ENCODE measurements around the gene DAPK2.

DAPK2 gene

GRCh38 chr15:63985221-63986184 is 60.8 kb downstream of the DAPK2 start:
- no peak for ATAC-seq
- TF ChIP-seq ARNTL (CRISPR knock-in tag; IDR thresholded peaks at IDR 0.05; ENCODE audit: borderline replicate concordance, low read depth), result no peak

GRCh38 chr15:63984331-63984730 is 62.0 kb downstream of the DAPK2 start:
- no peak for TF ChIP-seq ZNF565 (CRISPR knock-in tag; conservative IDR thresholded peaks at IDR 0.05; ENCODE audit: low read depth)
- TF ChIP-seq ARNTL (CRISPR knock-in tag; IDR thresholded peaks at IDR 0.05; ENCODE audit: borderline replicate concordance, low read depth), result no peak
- TF ChIP-seq, protein P1, sequence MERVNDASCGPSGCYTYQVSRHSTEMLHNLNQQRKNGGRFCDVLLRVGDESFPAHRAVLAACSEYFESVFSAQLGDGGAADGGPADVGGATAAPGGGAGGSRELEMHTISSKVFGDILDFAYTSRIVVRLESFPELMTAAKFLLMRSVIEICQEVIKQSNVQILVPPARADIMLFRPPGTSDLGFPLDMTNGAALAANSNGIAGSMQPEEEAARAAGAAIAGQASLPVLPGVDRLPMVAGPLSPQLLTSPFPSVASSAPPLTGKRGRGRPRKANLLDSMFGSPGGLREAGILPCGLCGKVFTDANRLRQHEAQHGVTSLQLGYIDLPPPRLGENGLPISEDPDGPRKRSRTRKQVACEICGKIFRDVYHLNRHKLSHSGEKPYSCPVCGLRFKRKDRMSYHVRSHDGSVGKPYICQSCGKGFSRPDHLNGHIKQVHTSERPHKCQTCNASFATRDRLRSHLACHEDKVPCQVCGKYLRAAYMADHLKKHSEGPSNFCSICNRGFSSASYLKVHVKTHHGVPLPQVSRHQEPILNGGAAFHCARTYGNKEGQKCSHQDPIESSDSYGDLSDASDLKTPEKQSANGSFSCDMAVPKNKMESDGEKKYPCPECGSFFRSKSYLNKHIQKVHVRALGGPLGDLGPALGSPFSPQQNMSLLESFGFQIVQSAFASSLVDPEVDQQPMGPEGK (CRISPR knock-in tag; IDR thresholded peaks at IDR 0.05; ENCODE audit: borderline replicate concordance), result no peak
- TF ChIP-seq ZFP30 (CRISPR knock-in tag; IDR thresholded peaks at IDR 0.05), result no peak
- TF ChIP-seq TOX (CRISPR knock-in tag; IDR thresholded peaks at IDR 0.05; ENCODE audit: borderline replicate concordance), result no peak
- TF ChIP-seq OSR1 (CRISPR knock-in tag; IDR thresholded peaks at IDR 0.05), result no peak
- ATAC-seq, result no peak

- TF ChIP-seq CSDC2 (CRISPR knock-in tag; IDR thresholded peaks at IDR 0.05), result no peak
- no peak for TF ChIP-seq PPARA (CRISPR knock-in tag; IDR thresholded peaks at IDR 0.05; ENCODE audit: borderline replicate concordance)
- TF ChIP-seq CSRNP3 (CRISPR knock-in tag; IDR thresholded peaks at IDR 0.05), result no peak
- TF ChIP-seq TCF4 (CRISPR knock-in tag; IDR thresholded peaks at IDR 0.05; ENCODE audit: borderline replicate concordance), result no peak
- no peak for TF ChIP-seq RARB (CRISPR knock-in tag; IDR thresholded peaks at IDR 0.05)
- TF ChIP-seq, protein P2, sequence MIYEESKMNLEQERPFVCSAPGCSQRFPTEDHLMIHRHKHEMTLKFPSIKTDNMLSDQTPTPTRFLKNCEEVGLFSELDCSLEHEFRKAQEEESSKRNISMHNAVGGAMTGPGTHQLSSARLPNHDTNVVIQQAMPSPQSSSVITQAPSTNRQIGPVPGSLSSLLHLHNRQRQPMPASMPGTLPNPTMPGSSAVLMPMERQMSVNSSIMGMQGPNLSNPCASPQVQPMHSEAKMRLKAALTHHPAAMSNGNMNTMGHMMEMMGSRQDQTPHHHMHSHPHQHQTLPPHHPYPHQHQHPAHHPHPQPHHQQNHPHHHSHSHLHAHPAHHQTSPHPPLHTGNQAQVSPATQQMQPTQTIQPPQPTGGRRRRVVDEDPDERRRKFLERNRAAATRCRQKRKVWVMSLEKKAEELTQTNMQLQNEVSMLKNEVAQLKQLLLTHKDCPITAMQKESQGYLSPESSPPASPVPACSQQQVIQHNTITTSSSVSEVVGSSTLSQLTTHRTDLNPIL (CRISPR knock-in tag; IDR thresholded peaks at IDR 0.05; ENCODE audit: low read depth), result no peak
- TF ChIP-seq GLIS3 (CRISPR knock-in tag; IDR thresholded peaks at IDR 0.05), result no peak
- TF ChIP-seq, protein P1 (CRISPR knock-in tag; IDR thresholded peaks at IDR 0.05; ENCODE audit: borderline replicate concordance), result no peak
- no peak for TF ChIP-seq ISL1 (CRISPR knock-in tag; IDR thresholded peaks at IDR 0.05)
- TF ChIP-seq SNAI2 (CRISPR knock-in tag; IDR thresholded peaks at IDR 0.05), result no peak
- no peak for TF ChIP-seq ZNF565 (CRISPR knock-in tag; conservative IDR thresholded peaks at IDR 0.05; ENCODE audit: low read depth)
- TF ChIP-seq, protein P3, sequence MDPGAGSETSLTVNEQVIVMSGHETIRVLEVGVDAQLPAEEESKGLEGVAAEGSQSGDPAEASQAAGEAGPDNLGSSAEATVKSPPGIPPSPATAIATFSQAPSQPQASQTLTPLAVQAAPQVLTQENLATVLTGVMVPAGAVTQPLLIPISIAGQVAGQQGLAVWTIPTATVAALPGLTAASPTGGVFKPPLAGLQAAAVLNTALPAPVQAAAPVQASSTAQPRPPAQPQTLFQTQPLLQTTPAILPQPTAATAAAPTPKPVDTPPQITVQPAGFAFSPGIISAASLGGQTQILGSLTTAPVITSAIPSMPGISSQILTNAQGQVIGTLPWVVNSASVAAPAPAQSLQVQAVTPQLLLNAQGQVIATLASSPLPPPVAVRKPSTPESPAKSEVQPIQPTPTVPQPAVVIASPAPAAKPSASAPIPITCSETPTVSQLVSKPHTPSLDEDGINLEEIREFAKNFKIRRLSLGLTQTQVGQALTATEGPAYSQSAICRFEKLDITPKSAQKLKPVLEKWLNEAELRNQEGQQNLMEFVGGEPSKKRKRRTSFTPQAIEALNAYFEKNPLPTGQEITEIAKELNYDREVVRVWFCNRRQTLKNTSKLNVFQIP (CRISPR knock-in tag; IDR thresholded peaks at IDR 0.05; ENCODE audit: borderline replicate concordance, low read depth), result no peak
- TF ChIP-seq TOX (CRISPR knock-in tag; IDR thresholded peaks at IDR 0.05; ENCODE audit: borderline replicate concordance), result no peak
- TF ChIP-seq ZNF70 (CRISPR knock-in tag; IDR thresholded peaks at IDR 0.05), result no peak
- no peak for TF ChIP-seq ARNTL (CRISPR knock-in tag; IDR thresholded peaks at IDR 0.05; ENCODE audit: borderline replicate concordance, low read depth)
- TF ChIP-seq ZC3H10 (CRISPR knock-in tag; IDR thresholded peaks at IDR 0.05), result no peak
- TF ChIP-seq ZNF8 (CRISPR knock-in tag; IDR thresholded peaks at IDR 0.05), result no peak
- TF ChIP-seq ZFP30 (CRISPR knock-in tag; IDR thresholded peaks at IDR 0.05), result no peak
- no peak for ATAC-seq
Observed at GRCh38 chr15:63983061-63983711, 63.1 kb downstream of the DAPK2 start.
